GM12872 (cell line): ENCODE data around the gene HELZ.

Experiments
- CTCF ChIP-seq: IDR thresholded peaks from 3 replicates; pipeline ENCODE4 v1.5.1; 2011; ENCODE audit warnings: low read depth, mild to moderate bottlenecking, low read length, moderate library complexity; ENCODE audit not compliant: insufficient read depth

The HELZ gene

GRCh38 chr17:67245073-67245693 is at the start of gene HELZ:
TSS of gene HELZ (minus strand) at chr17:67245196. CDS start at chr17:67218804, 26,392 bp downstream.
- TF ChIP-seq CTCF = no peak

- peak; percentile 92 for TF ChIP-seq CTCF
Measured at GRCh38 chr17:67293251-67294203, 48.5 kb upstream of the HELZ start.

GRCh38 chr17:67290711-67291291 is 45.8 kb upstream of the HELZ start:
- TF ChIP-seq CTCF = no peak

GRCh38 chr17:67290244-67290643 is 45.2 kb upstream of the HELZ start:
- no peak for TF ChIP-seq CTCF

- TF ChIP-seq CTCF = no peak
Measured at GRCh38 chr17:67289181-67289876, 44.3 kb upstream of the HELZ start.

GRCh38 chr17:67285360-67285759 is 40.4 kb upstream of the HELZ start:
- no peak for TF ChIP-seq CTCF
